Caco-2 (cell line): ENCODE data around the gene SNRPD3. TPM values are rescaled to one million over a fixed set of nuclear protein-coding genes. Genes with fewer than 3 reads are reported as not detected.
"Not testable (repeated sequence)": the region's sequence is repeated elsewhere in the genome, so short reads cannot be mapped to it uniquely, and the experiment has no call there.

ENCODE experiments used
- BruUV-seq: library from RNA; stranded (reverse); fragments of 400-500 nt; replicated peaks from 2 replicates; lab custom pipeline; 2021; lab: Mats Ljungman, UMichigan
- CTCF ChIA-PET: fragments of 300-600 bp; sonication (Branson Sonifier 250); formaldehyde crosslinking; loops from one replicate; lab custom pipeline; 2022; ENCODE audit warnings: antibody characterized with exemption; lab: Charles Lee
- POLR2A ChIA-PET: fragments of 300-600 bp; sonication (Branson Sonifier 250); formaldehyde crosslinking; loops from one replicate; lab custom pipeline; 2022; ENCODE audit warnings: antibody characterized with exemption; lab: Charles Lee
- DNase-seq, 2 experiments: peaks; one replicate each; pipeline versions ENCODE4 v3.0.0 to v3.0.0-alpha.2; 2020 to 2022
- H3K27me3 ChIP-seq: replicated peaks from 2 replicates; pipeline ENCODE4 v1.6.0; 2011; ENCODE audit warnings: low read length; ENCODE audit not compliant: control insufficient read depth, insufficient read depth
- H3K36me3 ChIP-seq: 2 replicates; pipeline ENCODE4 v1.5.1; 2011; ENCODE audit warnings: low read length; ENCODE audit not compliant: control insufficient read depth, insufficient read depth
- H3K4me1 ChIP-seq: fragments of 250-450 bp; sonication (Bioruptor Pico); 2 replicates; pipeline ENCODE4 v1.5.1; 2020; ENCODE audit warnings: mild to moderate bottlenecking
- H3K4me3 ChIP-seq: 2 replicates; pipeline ENCODE4 v1.5.1; 2011; ENCODE audit warnings: low read depth, mild to moderate bottlenecking, control low read depth, low read length
- H3K9me3 ChIP-seq: fragments of 250-450 bp; sonication (Bioruptor Pico); 2 replicates; pipeline ENCODE4 v1.5.1; 2020; ENCODE audit warnings: mild to moderate bottlenecking, moderate library complexity
- H3K27ac Mint-ChIP-seq: one replicate; pipeline ENCODE4 v1.8.0; 2022; ENCODE audit warnings: mixed read lengths; ENCODE audit not compliant: unreplicated experiment
- H3K27me3 Mint-ChIP-seq: one replicate; pipeline ENCODE4 v1.8.0; 2022; ENCODE audit warnings: mixed read lengths; ENCODE audit not compliant: insufficient read depth, unreplicated experiment
- H3K36me3 Mint-ChIP-seq: one replicate; pipeline ENCODE4 v1.8.0; 2022; ENCODE audit warnings: mild to moderate bottlenecking, mixed read lengths; ENCODE audit not compliant: insufficient read depth, unreplicated experiment
- H3K4me1 Mint-ChIP-seq: one replicate; pipeline ENCODE4 v1.8.0; 2022; ENCODE audit warnings: low read depth, mixed read lengths; ENCODE audit not compliant: unreplicated experiment
- H3K4me3 Mint-ChIP-seq: one replicate; pipeline ENCODE4 v1.8.0; 2022; ENCODE audit warnings: mild to moderate bottlenecking, moderate library complexity, mixed read lengths; ENCODE audit not compliant: unreplicated experiment
- H3K9me3 Mint-ChIP-seq: one replicate; pipeline ENCODE4 v1.8.0; 2022; ENCODE audit warnings: mixed read lengths; ENCODE audit not compliant: unreplicated experiment
- CTCF ChIP-seq, 2 experiments: fragments of 200-600 bp in 1 of 2; IDR thresholded peaks; 1 replicate in 1 of 2; 2 replicates in 1 of 2; pipeline versions ENCODE4 v1.5.1 to v1.8.0; 2011 to 2022; ENCODE audit warnings: antibody characterized with exemption in 1 of 2, control low read depth in 1 of 2, inconsistent platforms in 1 of 2, low read depth in 1 of 2, low read length in 1 of 2, mild to moderate bottlenecking in 1 of 2, moderate library complexity in 1 of 2; ENCODE audit not compliant: insufficient read depth in 1 of 2, severe bottlenecking in 1 of 2, unreplicated experiment in 1 of 2
- intact Hi-C: fragments of 100-400 bp; cut with micrococcal nuclease; formaldehyde crosslinking; loops from one replicate; pipeline ENCODE4 v1.10.0; 2022; ENCODE audit not compliant: unreplicated experiment
- total RNA-seq: library from RNA; stranded (reverse); gene quantifications from 2 replicates; pipeline ENCODE4 v1.2.3, GENCODE V29; 2022

SNRPD3 gene
- total RNA-seq, 1 experiment from 2014 or later: 202 TPM

- no TSS peak for BruUV-seq
- Mint-ChIP-seq H3K4me1 (no peaks in the 10 kb centered on the region), H3K36me3 (no peaks in the 10 kb centered on the region), H3K27me3 (no peaks in the 10 kb centered on the region), H3K4me3 (no peak overlapping the region), H3K27ac (no peak overlapping the region), H3K9me3 (no peaks in the 10 kb centered on the region)
- no peaks in the 10 kb centered on the region for H3K9me3 ChIP-seq
- TF ChIP-seq CTCF (IDR thresholded peaks at IDR 0.05; ENCODE audit: insufficient read depth in 1 of 2, low read depth in 1 of 2, low read length in 1 of 2, severe bottlenecking in 1 of 2, unreplicated experiment in 1 of 2): no peak
- no peak for DNase-seq
- ChIA-PET POLR2A (no interaction called here), CTCF (no interaction called here)
- peaks cover 10% of the 10 kb centered on the region for H3K4me1 ChIP-seq
- intact Hi-C loops: no loop called here
- H3K36me3 ChIP-seq: no peaks in the 10 kb centered on the region
- no peak overlapping the region for H3K4me3 ChIP-seq
- H3K27me3 ChIP-seq: no peaks in the 10 kb centered on the region
These were observed 40.1 kb downstream of the SNRPD3 start for GRCh38 chr22:24595863-24596262.

GRCh38 chr22:24597076-24597475 is 41.3 kb downstream of the SNRPD3 start:
- H3K4me3 ChIP-seq, H3K27me3 Mint-ChIP-seq, H3K4me1 Mint-ChIP-seq, H3K27me3 ChIP-seq, H3K9me3 Mint-ChIP-seq, BruUV-seq, H3K36me3 ChIP-seq, POLR2A ChIA-PET, H3K27ac Mint-ChIP-seq, intact Hi-C loops, H3K36me3 Mint-ChIP-seq, H3K9me3 ChIP-seq, H3K4me3 Mint-ChIP-seq, DNase-seq: not testable (repeated sequence)
- CTCF ChIA-PET: interaction anchor here (0.7 kb wide), 1 partner anchor 48 kb away, joined by 5 read pairs; no protein-coding TSS in a partner anchor
- H3K4me1 ChIP-seq: peaks cover 10% of the 10 kb centered on the region

GRCh38 chr22:24599514-24599913 is 43.7 kb downstream of the SNRPD3 start:
- Mint-ChIP-seq H3K36me3 (no peaks in the 10 kb centered on the region), H3K9me3 (no peaks in the 10 kb centered on the region), H3K4me1 (peaks cover 14% of the 10 kb centered on the region), H3K4me3 (no peak overlapping the region), H3K27ac (no peak overlapping the region), H3K27me3 (no peaks in the 10 kb centered on the region)
- BruUV-seq: no TSS peak
- no peak for TF ChIP-seq CTCF (IDR thresholded peaks at IDR 0.05; ENCODE audit: insufficient read depth in 1 of 2, low read depth in 1 of 2, low read length in 1 of 2, severe bottlenecking in 1 of 2, unreplicated experiment in 1 of 2)
- POLR2A ChIA-PET: interaction anchor here (0.6 kb wide), 1 partner anchor 59 kb away, joined by 3 read pairs; no protein-coding TSS in a partner anchor
- H3K36me3 ChIP-seq: no peaks in the 10 kb centered on the region
- no peaks in the 10 kb centered on the region for H3K4me1 ChIP-seq
- H3K4me3 ChIP-seq: no peak overlapping the region
- H3K9me3 ChIP-seq: no peaks in the 10 kb centered on the region
- intact Hi-C loops: no loop called here
- CTCF ChIA-PET: interaction anchor here (0.6 kb wide), 1 partner anchor 111 kb away, joined by 4 read pairs; no protein-coding TSS in a partner anchor
- no peaks in the 10 kb centered on the region for H3K27me3 ChIP-seq
- DNase-seq: no peak

GRCh38 chr22:24599958-24600715 is 44.3 kb downstream of the SNRPD3 start:
- DNase-seq, H3K4me3 Mint-ChIP-seq, H3K4me3 ChIP-seq, H3K27me3 ChIP-seq, BruUV-seq, intact Hi-C loops, H3K36me3 ChIP-seq, POLR2A ChIA-PET, H3K9me3 ChIP-seq, H3K9me3 Mint-ChIP-seq, H3K36me3 Mint-ChIP-seq, H3K27me3 Mint-ChIP-seq, H3K4me1 ChIP-seq, H3K27ac Mint-ChIP-seq, CTCF ChIA-PET: not testable (repeated sequence)
- peaks cover 14% of the 10 kb centered on the region for H3K4me1 Mint-ChIP-seq
